ENCODE results near the gene SMURF1. TPM values are rescaled to one million over a fixed set of nuclear protein-coding genes. Genes with fewer than 3 reads are reported as not detected.

The SMURF1 gene
- total and polyA plus RNA-seq, 2 of the 8 experiments (the other 6 are each of a cell fraction or from before 2014, with no cell fraction given): 9.6 to 24.5 TPM

DNA sequence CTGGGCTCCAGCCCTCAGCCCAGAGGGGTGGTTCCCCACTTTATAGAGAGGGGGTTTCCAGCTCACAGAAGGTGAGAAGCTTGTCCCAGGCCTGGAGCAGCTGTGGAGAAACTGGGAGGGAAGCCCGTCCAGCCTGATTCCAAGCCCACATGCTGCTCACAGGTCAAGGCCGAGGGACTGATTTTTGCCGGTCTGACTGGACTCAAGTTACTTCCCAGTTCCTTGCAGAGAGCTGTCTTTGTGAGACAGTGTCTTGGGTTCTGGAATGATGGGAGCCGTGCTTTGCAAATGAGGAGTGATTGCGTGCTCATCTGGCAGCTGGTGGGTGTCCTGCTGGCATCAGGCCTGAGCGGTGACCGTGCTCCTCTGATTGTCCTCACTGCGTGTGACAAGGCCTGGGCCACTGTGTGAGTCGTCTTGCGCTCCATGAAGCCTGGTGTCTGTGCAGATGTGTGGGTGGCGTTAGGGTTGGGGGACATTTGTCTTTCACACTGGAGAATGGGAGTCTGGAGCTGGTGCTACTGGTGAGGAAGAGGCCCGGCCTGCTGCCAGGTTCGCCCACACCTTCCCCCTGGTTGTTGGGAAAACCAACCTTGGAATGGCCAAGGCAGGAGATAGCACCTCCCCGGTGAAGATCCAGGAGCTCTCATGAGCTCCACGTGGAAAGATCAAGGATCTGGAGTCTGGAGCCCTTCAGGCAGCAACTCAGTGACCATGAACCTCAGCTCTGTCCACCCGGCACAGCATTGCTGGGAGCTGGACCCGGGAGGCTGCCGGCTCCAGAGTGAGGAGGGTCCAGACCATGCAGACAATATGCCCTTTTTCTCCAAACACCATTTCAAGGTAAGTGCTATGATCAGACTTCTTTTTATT is 129.6 kb downstream of the SMURF1 start:
- WGBS, 2 experiments (ENCODE audit: extremely low coverage in 1 of 2, insufficient coverage in 1 of 2, insufficient read length in 1 of 2, insufficient replicate concordance in 2 of 2, low coverage in 1 of 2, low lambda C conversion rate in 2 of 2, missing lambda C conversion rate in 1 of 2): 94% methylated on average over 17 of the region's 18 CpGs; no CpG with 5 or more reads in 1 of the 2 experiments
- no peak overlapping the region for H4K8ac ChIP-seq (ENCODE audit: extremely low read depth, insufficient read depth, low read length)
- H2BK120ac ChIP-seq (replicated peaks; ENCODE audit: low read depth, low read length): no peak overlapping the region
- H4K20me1 ChIP-seq (replicated peaks in 1 of 2; ENCODE audit: control insufficient read depth in 1 of 2, insufficient read depth in 2 of 2, low read length in 2 of 2): peaks cover 1 to 2% of the 10 kb centered on the region in 2 experiments
- no peak overlapping the region for H3K4me3 ChIP-seq (ENCODE audit: extremely low read depth in 1 of 4, insufficient read depth in 2 of 4, low read depth in 3 of 4, low read length in 4 of 4)
- FAIRE-seq (no peak), DNase-seq (ENCODE audit: low read depth in 1 of 2, low spot score in 2 of 2) (no peak)
- no peaks in the 10 kb centered on the region for H3K23me2 ChIP-seq (ENCODE audit: low read depth, low read length)
- CTCF ChIA-PET (ENCODE audit: partially characterized antibody): interaction anchor here (1.0 to 1.1 kb wide), 3 partner anchors 22 to 23 kb away, joined by 3 to 4 read pairs (median 3); no protein-coding TSS in a partner anchor
- H3K9ac ChIP-seq (replicated peaks in 1 of 4; ENCODE audit: extremely low read depth in 1 of 4, low read depth in 3 of 4, low read length in 3 of 4): no peak overlapping the region
- H2BK5ac ChIP-seq (ENCODE audit: low read depth, low read length): no peak overlapping the region
- no peak overlapping the region for H3K14ac ChIP-seq (ENCODE audit: insufficient read length)
- no peak overlapping the region for H2AK5ac ChIP-seq (ENCODE audit: low read depth, low read length)
- POLR2A ChIA-PET (ENCODE audit: partially characterized antibody): interaction anchor here (1.6 kb wide), 1 partner anchor 10 kb away, joined by 3 read pairs; no protein-coding TSS in a partner anchor
- no peak overlapping the region for H2BK15ac ChIP-seq (ENCODE audit: low read length)
- no peak overlapping the region for H4K91ac ChIP-seq (replicated peaks; ENCODE audit: insufficient read length, low read length)
- no peak overlapping the region for H3K56ac ChIP-seq (replicated peaks; ENCODE audit: insufficient read length, low read depth, low read length)
- no peak overlapping the region for H3K27ac ChIP-seq (ENCODE audit: low read depth, low read length)
- H3K36me3 ChIP-seq (ENCODE audit: control insufficient read depth in 2 of 4, insufficient read depth in 4 of 4, low read length in 3 of 4): peaks cover 15 to 58% (median 37%) of the 10 kb centered on the region in 4 experiments; a peak in 6 of 8 replicates
- H4K5ac ChIP-seq (ENCODE audit: insufficient read length, low read depth, low read length): no peak overlapping the region
- H3K4me2 ChIP-seq (ENCODE audit: insufficient read depth in 1 of 2, low read depth in 2 of 2, low read length in 2 of 2): no peak overlapping the region
- H2AFZ ChIP-seq (ENCODE audit: low read length): no peak overlapping the region
- H3K27me3 ChIP-seq (replicated peaks in 1 of 4; ENCODE audit: control insufficient read depth in 3 of 4, extremely low read depth in 1 of 4, insufficient read depth in 3 of 4, low read length in 3 of 4): no peaks in the 10 kb centered on the region
- no peak overlapping the region for H2BK20ac ChIP-seq (ENCODE audit: low read length)
- H2BK12ac ChIP-seq (ENCODE audit: low read depth, low read length): no peak overlapping the region
- H3K4me1 ChIP-seq (replicated peaks in 1 of 4; ENCODE audit: control insufficient read depth in 3 of 4, insufficient read depth in 4 of 4, low read length in 3 of 4): no peaks in the 10 kb centered on the region
- no peak overlapping the region for H3K4ac ChIP-seq (replicated peaks; ENCODE audit: insufficient read length, low read depth, low read length)
- no peaks in the 10 kb centered on the region; the same call in 1 of the 2 replicates for H3K79me1 ChIP-seq (ENCODE audit: low read depth, low read length)
- peaks cover 0 to 5% of the 10 kb centered on the region in 2 experiments; a peak in 1 of 4 replicates for H3K79me2 ChIP-seq (ENCODE audit: control insufficient read depth in 1 of 2, insufficient read depth in 2 of 2, low read length in 2 of 2)
- no peak overlapping the region for H3K23ac ChIP-seq (ENCODE audit: insufficient read length)
- H3K18ac ChIP-seq (ENCODE audit: extremely low read depth, low read length): no peak overlapping the region
- no peaks in the 10 kb centered on the region for H3K9me3 ChIP-seq (ENCODE audit: insufficient read depth in 2 of 2, low read depth in 1 of 2, low read length in 1 of 2)
- TF ChIP-seq HDAC2 (IDR thresholded peaks at IDR 0.05; ENCODE audit: borderline replicate concordance in 1 of 2, low read depth in 2 of 2, low read length in 2 of 2) (no peak), SIN3A (conservative IDR thresholded peaks at IDR 0.05 in 1 of 2, IDR thresholded peaks at IDR 0.05 in 1 of 2; ENCODE audit: low read depth in 1 of 2, low read length in 2 of 2) (no peak), CHD1 (IDR thresholded peaks at IDR 0.05; ENCODE audit: low read depth, low read length) (no peak), BCL11A (IDR thresholded peaks at IDR 0.05; ENCODE audit: low read depth in 2 of 2, low read length in 2 of 2) (no peak), JUN (IDR thresholded peaks at IDR 0.05; ENCODE audit: low read depth, low read length) (no peak), JUND (IDR thresholded peaks at IDR 0.05; ENCODE audit: low read length) (no peak), RXRA (IDR thresholded peaks at IDR 0.05; ENCODE audit: insufficient read depth, low read depth, low read length) (no peak), NANOG (IDR thresholded peaks at IDR 0.05; ENCODE audit: insufficient read depth, low read depth, low read length, poor library complexity, severe bottlenecking) (no peak), BACH1 (IDR thresholded peaks at IDR 0.05; ENCODE audit: low read length) (no peak), ASH2L (IDR thresholded peaks at IDR 0.05; ENCODE audit: low read length) (no peak)

Measured in H1 (cell line).